Measurements from ENCODE around the gene TNN. TPM values are rescaled to one million over a fixed set of nuclear protein-coding genes. Genes with fewer than 3 reads are reported as not detected.
A peak's percentile ranks its signal among the peaks of the same experiment; 100 is the strongest.
"Not testable (repeated sequence)": the region's sequence is repeated elsewhere in the genome, so short reads cannot be mapped to it uniquely, and the experiment has no call there.

The TNN gene
- total and polyA plus RNA-seq, 4 experiments from 2014 or later, result not detected

- no peak overlapping the region for H3K27ac ChIP-seq (ENCODE audit: low read depth, low read length)
- ChIA-PET POLR2A (ENCODE audit: partially characterized antibody) (no interaction called here), CTCF (ENCODE audit: partially characterized antibody) (no interaction called here)
- no peak overlapping the region for H3K27ac Mint-ChIP-seq
- intact Hi-C loops (cut with micrococcal nuclease), result no loop called here
- H3K36me3 ChIP-seq (ENCODE audit: insufficient read depth, low read length), result no peaks in the 10 kb centered on the region
- no peaks in the 10 kb centered on the region for H3K4me1 ChIP-seq (ENCODE audit: insufficient read depth, low read length)
- H3K4me3 Mint-ChIP-seq, result no peak overlapping the region
- H3K4me3 ChIP-seq (ENCODE audit: low read length in 2 of 2), result no peak overlapping the region
- no peaks in the 10 kb centered on the region for H3K9me3 ChIP-seq (ENCODE audit: control insufficient read depth in 1 of 2, low read length in 2 of 2)
- no peaks in the 10 kb centered on the region for H3K9me3 Mint-ChIP-seq
- H3K36me3 Mint-ChIP-seq, result no peaks in the 10 kb centered on the region
- no peaks in the 10 kb centered on the region for H3K27me3 ChIP-seq (ENCODE audit: insufficient read depth, low read length)
- peaks cover 15 to 27% of the 10 kb centered on the region in 2 donors for H3K27me3 Mint-ChIP-seq
- DNase-seq, result no peak
- H3K4me1 Mint-ChIP-seq, result peaks cover 0 to 2% (median 0%) of the 10 kb centered on the region in 4 donors
Measured at GRCh38 chr1:175043824-175044223, 23.8 kb upstream of the TNN start.

- H3K4me3 ChIP-seq (ENCODE audit: low read length in 2 of 2); H3K27ac ChIP-seq (ENCODE audit: low read depth, low read length); H3K27ac Mint-ChIP-seq; H3K4me1 Mint-ChIP-seq; H3K4me1 ChIP-seq (ENCODE audit: insufficient read depth, low read length); H3K4me3 Mint-ChIP-seq; H3K27me3 ChIP-seq (ENCODE audit: insufficient read depth, low read length); H3K9me3 Mint-ChIP-seq; POLR2A ChIA-PET (ENCODE audit: partially characterized antibody); intact Hi-C loops (cut with micrococcal nuclease); H3K36me3 ChIP-seq (ENCODE audit: insufficient read depth, low read length); CTCF ChIA-PET (ENCODE audit: partially characterized antibody); H3K36me3 Mint-ChIP-seq; DNase-seq; H3K9me3 ChIP-seq (ENCODE audit: control insufficient read depth in 1 of 2, low read length in 2 of 2): not testable (repeated sequence)
- peaks cover 22 to 34% of the 10 kb centered on the region in 2 donors for H3K27me3 Mint-ChIP-seq
Measured at GRCh38 chr1:175044591-175044990, 23.0 kb upstream of the TNN start.

- intact Hi-C loops (cut with micrococcal nuclease), result no loop called here
- ChIA-PET POLR2A (ENCODE audit: partially characterized antibody) (no interaction called here), CTCF (ENCODE audit: partially characterized antibody) (no interaction called here)
- Histone ChIP-seq H3K9me3 (ENCODE audit: control insufficient read depth in 1 of 2, low read length in 2 of 2) (no peaks in the 10 kb centered on the region), H3K4me1 (ENCODE audit: insufficient read depth, low read length) (no peaks in the 10 kb centered on the region), H3K27ac (ENCODE audit: low read depth, low read length) (no peak overlapping the region), H3K27me3 (ENCODE audit: insufficient read depth, low read length) (no peaks in the 10 kb centered on the region), H3K36me3 (ENCODE audit: insufficient read depth, low read length) (no peaks in the 10 kb centered on the region), H3K4me3 (ENCODE audit: low read length in 2 of 2) (no peak overlapping the region)
- no peak overlapping the region for H3K4me3 Mint-ChIP-seq
- H3K9me3 Mint-ChIP-seq, result no peaks in the 10 kb centered on the region
- no peak overlapping the region for H3K27ac Mint-ChIP-seq
- no peak for DNase-seq
- H3K36me3 Mint-ChIP-seq, result no peaks in the 10 kb centered on the region
- H3K27me3 Mint-ChIP-seq, result peaks cover 25 to 38% of the 10 kb centered on the region in 2 donors
- peaks cover 0 to 2% (median 0%) of the 10 kb centered on the region in 4 donors for H3K4me1 Mint-ChIP-seq
Measured at GRCh38 chr1:175045097-175045496, 22.5 kb upstream of the TNN start.

GRCh38 chr1:175045519-175045918, 22.1 kb upstream of the TNN start:
- Histone ChIP-seq H3K4me1 (ENCODE audit: insufficient read depth, low read length) (no peaks in the 10 kb centered on the region), H3K27ac (ENCODE audit: low read depth, low read length) (no peak overlapping the region), H3K9me3 (ENCODE audit: control insufficient read depth in 1 of 2, low read length in 2 of 2) (no peaks in the 10 kb centered on the region), H3K36me3 (ENCODE audit: insufficient read depth, low read length) (no peaks in the 10 kb centered on the region), H3K27me3 (ENCODE audit: insufficient read depth, low read length) (no peaks in the 10 kb centered on the region), H3K4me3 (ENCODE audit: low read length in 2 of 2) (no peak overlapping the region)
- no peak for DNase-seq
- intact Hi-C loops (cut with micrococcal nuclease), result no loop called here
- no peaks in the 10 kb centered on the region for H3K9me3 Mint-ChIP-seq
- H3K27me3 Mint-ChIP-seq, result peaks cover 27 to 39% of the 10 kb centered on the region in 2 donors
- no peaks in the 10 kb centered on the region for H3K36me3 Mint-ChIP-seq
- H3K27ac Mint-ChIP-seq, result peak overlapping the region in 1 of 7 donors; percentile 43
- H3K4me3 Mint-ChIP-seq, result no peak overlapping the region
- CTCF ChIA-PET (ENCODE audit: partially characterized antibody), result no interaction called here
- POLR2A ChIA-PET (ENCODE audit: partially characterized antibody), result no interaction called here
- peaks cover 0 to 2% (median 0%) of the 10 kb centered on the region in 4 donors for H3K4me1 Mint-ChIP-seq

- Histone ChIP-seq H3K27me3 (ENCODE audit: insufficient read depth, low read length) (peaks cover 11% of the 10 kb centered on the region), H3K27ac (ENCODE audit: low read depth, low read length) (no peak overlapping the region), H3K9me3 (ENCODE audit: control insufficient read depth in 1 of 2, low read length in 2 of 2) (no peaks in the 10 kb centered on the region), H3K4me3 (ENCODE audit: low read length in 2 of 2) (no peak overlapping the region), H3K4me1 (ENCODE audit: insufficient read depth, low read length) (no peaks in the 10 kb centered on the region), H3K36me3 (ENCODE audit: insufficient read depth, low read length) (no peaks in the 10 kb centered on the region)
- Mint-ChIP-seq H3K36me3 (no peaks in the 10 kb centered on the region), H3K4me1 (no peaks in the 10 kb centered on the region), H3K27ac (no peak overlapping the region), H3K4me3 (no peak overlapping the region), H3K27me3 (peaks cover 25 to 46% of the 10 kb centered on the region in 2 donors), H3K9me3 (peaks cover 0 to 2% (median 0%) of the 10 kb centered on the region in 8 donors)
- DNase-seq, result no peak
- intact Hi-C loops (cut with micrococcal nuclease), result no loop called here
- POLR2A ChIA-PET (ENCODE audit: partially characterized antibody), result no interaction called here
- CTCF ChIA-PET (ENCODE audit: partially characterized antibody), result interaction anchor here (0.6 kb wide), 1 partner anchor 11 kb away, joined by 3 read pairs; no protein-coding TSS in a partner anchor
Measured at GRCh38 chr1:175050992-175051391, 16.6 kb upstream of the TNN start.

- Histone ChIP-seq H3K9me3 (ENCODE audit: control insufficient read depth in 1 of 2, low read length in 2 of 2) (no peaks in the 10 kb centered on the region), H3K4me3 (ENCODE audit: low read length in 2 of 2) (no peak overlapping the region), H3K27ac (ENCODE audit: low read depth, low read length) (no peak overlapping the region), H3K36me3 (ENCODE audit: insufficient read depth, low read length) (no peaks in the 10 kb centered on the region), H3K27me3 (ENCODE audit: insufficient read depth, low read length) (peaks cover 11% of the 10 kb centered on the region), H3K4me1 (ENCODE audit: insufficient read depth, low read length) (no peaks in the 10 kb centered on the region)
- no peak for DNase-seq
- intact Hi-C loops (cut with micrococcal nuclease), result no loop called here
- Mint-ChIP-seq H3K27ac (no peak overlapping the region), H3K27me3 (peaks cover 9 to 26% of the 10 kb centered on the region in 2 donors), H3K4me3 (no peak overlapping the region), H3K36me3 (no peaks in the 10 kb centered on the region), H3K4me1 (no peaks in the 10 kb centered on the region), H3K9me3 (peaks cover 0 to 20% (median 1%) of the 10 kb centered on the region in 8 donors)
- ChIA-PET POLR2A (ENCODE audit: partially characterized antibody) (interaction anchor here (1.4 kb wide), 1 partner anchor 15 kb away, joined by 5 read pairs; no protein-coding TSS in a partner anchor), CTCF (ENCODE audit: partially characterized antibody) (interaction anchor here (1.5 kb wide), 1 partner anchor 71 kb away, joined by 5 read pairs; no protein-coding TSS in a partner anchor)
Measured at GRCh38 chr1:175054736-175055135, 12.9 kb upstream of the TNN start.

- Histone ChIP-seq H3K36me3 (ENCODE audit: insufficient read depth, low read length) (no peaks in the 10 kb centered on the region), H3K4me3 (ENCODE audit: low read length in 2 of 2) (no peak overlapping the region), H3K4me1 (ENCODE audit: insufficient read depth, low read length) (no peaks in the 10 kb centered on the region), H3K9me3 (ENCODE audit: control insufficient read depth in 1 of 2, low read length in 2 of 2) (no peaks in the 10 kb centered on the region), H3K27me3 (ENCODE audit: insufficient read depth, low read length) (no peaks in the 10 kb centered on the region), H3K27ac (ENCODE audit: low read depth, low read length) (no peak overlapping the region)
- H3K9me3 Mint-ChIP-seq, result peaks cover 0 to 7% (median 0%) of the 10 kb centered on the region in 8 donors
- H3K27ac Mint-ChIP-seq, result no peak overlapping the region
- no peak for DNase-seq
- no peak overlapping the region for H3K4me3 Mint-ChIP-seq
- intact Hi-C loops (cut with micrococcal nuclease), result no loop called here
- H3K27me3 Mint-ChIP-seq, result peaks cover 6 to 8% of the 10 kb centered on the region in 2 donors
- POLR2A ChIA-PET (ENCODE audit: partially characterized antibody), result no interaction called here
- no peaks in the 10 kb centered on the region for H3K36me3 Mint-ChIP-seq
- no peaks in the 10 kb centered on the region for H3K4me1 Mint-ChIP-seq
- CTCF ChIA-PET (ENCODE audit: partially characterized antibody), result interaction anchor here (0.7 kb wide), 1 partner anchor 11 kb away, joined by 3 read pairs; no protein-coding TSS in a partner anchor
Measured at GRCh38 chr1:175062339-175062738, 5.3 kb upstream of the TNN start.

- H3K4me1 ChIP-seq (ENCODE audit: insufficient read depth, low read length), result no peaks in the 10 kb centered on the region
- H3K9me3 ChIP-seq (ENCODE audit: control insufficient read depth in 1 of 2, low read length in 2 of 2), result no peaks in the 10 kb centered on the region
- peaks cover 0 to 5% (median 0%) of the 10 kb centered on the region in 8 donors for H3K9me3 Mint-ChIP-seq
- intact Hi-C loops (cut with micrococcal nuclease), result no loop called here
- CTCF ChIA-PET (ENCODE audit: partially characterized antibody), result no interaction called here
- no peak overlapping the region for H3K27ac ChIP-seq (ENCODE audit: low read depth, low read length)
- no peaks in the 10 kb centered on the region for H3K4me1 Mint-ChIP-seq
- H3K4me3 ChIP-seq (ENCODE audit: low read length in 2 of 2), result no peak overlapping the region
- no peak overlapping the region for H3K4me3 Mint-ChIP-seq
- peaks cover 5 to 8% of the 10 kb centered on the region in 2 donors for H3K27me3 Mint-ChIP-seq
- DNase-seq, result no peak
- no peaks in the 10 kb centered on the region for H3K27me3 ChIP-seq (ENCODE audit: insufficient read depth, low read length)
- H3K36me3 Mint-ChIP-seq, result no peaks in the 10 kb centered on the region
- no peaks in the 10 kb centered on the region for H3K36me3 ChIP-seq (ENCODE audit: insufficient read depth, low read length)
- no peak overlapping the region for H3K27ac Mint-ChIP-seq
- POLR2A ChIA-PET (ENCODE audit: partially characterized antibody), result no interaction called here
Measured at GRCh38 chr1:175062858-175063257, 4.8 kb upstream of the TNN start.
